H1 (cell line): Measurements from ENCODE around the gene ZCCHC18.

Experiments used
- CBX5 ChIP-seq: fragments of 300-800, 300-1000 bp; sonication (generic); IDR thresholded peaks from 2 replicates; pipeline ENCODE4 v1.7.1; 2016; ENCODE audit warnings: antibody characterized with exemption, low read length, low read depth
- EP300 ChIP-seq, 2 experiments: IDR thresholded peaks; 1 replicate in 1 of 2; 2 replicates in 1 of 2; pipeline ENCODE4 v1.6.1; 2011 to 2012; ENCODE audit warnings: low read depth in 2 of 2, low read length in 2 of 2, mild to moderate bottlenecking in 2 of 2, borderline replicate concordance in 1 of 2, inconsistent platforms in 1 of 2, moderate library complexity in 1 of 2
- FOSL1 ChIP-seq: IDR thresholded peaks from 2 replicates; pipeline ENCODE4 v1.6.1; 2011; ENCODE audit warnings: mild to moderate bottlenecking, low read depth, low read length, moderate library complexity; ENCODE audit not compliant: insufficient read depth
- POLR2A ChIP-seq, 2 experiments: IDR thresholded peaks; 1 replicate in 1 of 2; 2 replicates in 1 of 2; pipeline ENCODE4 v1.6.1; 2011; ENCODE audit warnings: low read depth in 2 of 2, low read length in 2 of 2, mild to moderate bottlenecking in 2 of 2; ENCODE audit errors: control extremely low read depth in 1 of 2
- RBBP5 ChIP-seq: IDR thresholded peaks from 2 replicates; pipeline ENCODE4 v1.7.1; 2012; ENCODE audit warnings: low read depth, mild to moderate bottlenecking, inconsistent platforms, low read length, moderate library complexity, borderline replicate concordance
- TEAD4 ChIP-seq: IDR thresholded peaks from 2 replicates; pipeline ENCODE4 v1.6.1; 2012; ENCODE audit warnings: low read depth, low read length, inconsistent platforms, mixed read lengths
- ZNF274 ChIP-seq: IDR thresholded peaks from 2 replicates; pipeline ENCODE4 v1.7.0; 2012; ENCODE audit warnings: low read length, borderline replicate concordance; ENCODE audit errors: extremely low read depth
- TF ChIP-seq, protein P1 (sequence below), 3 experiments: IDR thresholded peaks; 1 replicate in 2 of 3; 2 replicates in 1 of 3; pipeline versions ENCODE4 v1.5.1 to v1.6.1; 2011; ENCODE audit warnings: low read length in 3 of 3, mild to moderate bottlenecking in 3 of 3, inconsistent platforms in 2 of 3, low read depth in 1 of 3, moderate library complexity in 1 of 3; ENCODE audit not compliant: insufficient read depth in 1 of 3; ENCODE audit errors: control extremely low read depth in 1 of 3

DNA sequence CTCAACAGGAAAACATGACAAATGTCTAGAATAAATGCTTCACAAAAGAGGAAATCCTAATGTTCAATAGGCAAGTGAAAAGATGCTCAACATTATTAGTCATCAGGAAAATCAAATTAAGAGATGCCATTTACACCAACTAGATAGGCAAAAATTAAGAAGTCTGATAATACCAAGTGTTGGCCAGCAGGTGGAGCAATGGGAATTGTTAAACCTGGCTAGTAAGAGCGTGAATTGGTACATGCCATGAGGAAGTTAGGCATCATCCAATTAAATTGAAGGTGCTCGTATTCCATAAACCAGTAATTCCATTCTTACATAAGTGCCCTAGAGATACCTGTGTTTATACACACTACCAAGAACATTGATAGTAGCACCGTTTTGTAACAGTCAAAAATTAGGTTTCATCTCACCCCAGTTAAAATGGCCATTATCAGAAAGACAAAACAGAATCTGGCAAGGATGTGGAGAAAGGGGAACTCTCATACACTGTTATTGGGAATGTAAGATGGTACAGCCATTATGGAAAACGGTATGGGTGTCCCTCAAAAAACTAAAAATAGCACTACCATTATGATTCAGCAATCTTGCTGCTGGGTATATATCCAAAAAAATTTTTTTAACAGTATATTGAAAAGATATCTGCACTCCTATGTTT, 14.0 kb upstream of the ZCCHC18 start:
- TF ChIP-seq POLR2A (IDR thresholded peaks at IDR 0.05; ENCODE audit: control extremely low read depth in 1 of 2, low read depth in 2 of 2, low read length in 2 of 2) (no peak), FOSL1 (no peak), TEAD4 (no peak), CBX5 (no peak), RBBP5 (no peak), EP300 (IDR thresholded peaks at IDR 0.05; ENCODE audit: borderline replicate concordance in 1 of 2, low read depth in 2 of 2, low read length in 2 of 2) (no peak), ZNF274 (no peak)
- TF ChIP-seq, protein P1, sequence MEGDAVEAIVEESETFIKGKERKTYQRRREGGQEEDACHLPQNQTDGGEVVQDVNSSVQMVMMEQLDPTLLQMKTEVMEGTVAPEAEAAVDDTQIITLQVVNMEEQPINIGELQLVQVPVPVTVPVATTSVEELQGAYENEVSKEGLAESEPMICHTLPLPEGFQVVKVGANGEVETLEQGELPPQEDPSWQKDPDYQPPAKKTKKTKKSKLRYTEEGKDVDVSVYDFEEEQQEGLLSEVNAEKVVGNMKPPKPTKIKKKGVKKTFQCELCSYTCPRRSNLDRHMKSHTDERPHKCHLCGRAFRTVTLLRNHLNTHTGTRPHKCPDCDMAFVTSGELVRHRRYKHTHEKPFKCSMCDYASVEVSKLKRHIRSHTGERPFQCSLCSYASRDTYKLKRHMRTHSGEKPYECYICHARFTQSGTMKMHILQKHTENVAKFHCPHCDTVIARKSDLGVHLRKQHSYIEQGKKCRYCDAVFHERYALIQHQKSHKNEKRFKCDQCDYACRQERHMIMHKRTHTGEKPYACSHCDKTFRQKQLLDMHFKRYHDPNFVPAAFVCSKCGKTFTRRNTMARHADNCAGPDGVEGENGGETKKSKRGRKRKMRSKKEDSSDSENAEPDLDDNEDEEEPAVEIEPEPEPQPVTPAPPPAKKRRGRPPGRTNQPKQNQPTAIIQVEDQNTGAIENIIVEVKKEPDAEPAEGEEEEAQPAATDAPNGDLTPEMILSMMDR (IDR thresholded peaks at IDR 0.05; ENCODE audit: control extremely low read depth in 1 of 3, insufficient read depth in 1 of 3, low read depth in 1 of 3, low read length in 3 of 3): peak in 2 of 3 experiments; percentile 44 to 50; a peak in 2 of 4 replicates
